CD14-positive monocyte (primary cell): ENCODE data around the gene TBC1D32. TPM values are rescaled to one million over a fixed set of nuclear protein-coding genes. Genes with fewer than 3 reads are reported as not detected.

Source experiments
- DNase-seq, 3 donors: peaks; one replicate each; pipeline ENCODE4 v3.0.0-alpha.2; 2011 to 2022
- H2AFZ ChIP-seq: 2 replicates; pipeline ENCODE4 v1.6.0; 2012; ENCODE audit warnings: mild to moderate bottlenecking, low read depth, low read length, inconsistent platforms; ENCODE audit not compliant: insufficient read depth, poor library complexity, severe bottlenecking
- H3K27ac ChIP-seq, 2 donors: 1 replicate in 1 of 2; 2 replicates in 1 of 2; pipeline ENCODE4 v1.5.1; 2012 to 2013; ENCODE audit warnings: low read length in 2 of 2, control low read depth in 1 of 2, inconsistent platforms in 1 of 2, low read depth in 1 of 2, mild to moderate bottlenecking in 1 of 2
- H3K27me3 ChIP-seq, 2 donors: one replicate each; pipeline versions ENCODE4 v1.6.0 to v1.6.1; 2011 to 2013; ENCODE audit warnings: low read length in 2 of 2; ENCODE audit not compliant: control insufficient read depth in 2 of 2, insufficient read depth in 2 of 2
- H3K36me3 ChIP-seq, 2 donors: replicated peaks in 1 of 2; 1 replicate in 1 of 2; 2 replicates in 1 of 2; pipeline versions ENCODE4 v1.5.1 to v1.6.1; 2012 to 2013; ENCODE audit warnings: low read length in 2 of 2, control low read depth in 1 of 2, inconsistent platforms in 1 of 2, mild to moderate bottlenecking in 1 of 2; ENCODE audit not compliant: insufficient read depth in 2 of 2, control insufficient read depth in 1 of 2
- H3K4me1 ChIP-seq, 2 donors: 1 replicate in 1 of 2; 2 replicates in 1 of 2; pipeline versions ENCODE4 v1.5.1 to v1.6.1; 2012 to 2013; ENCODE audit warnings: low read length in 2 of 2, control low read depth in 1 of 2, inconsistent platforms in 1 of 2, mild to moderate bottlenecking in 1 of 2, moderate library complexity in 1 of 2; ENCODE audit not compliant: insufficient read depth in 2 of 2, control insufficient read depth in 1 of 2
- H3K4me2 ChIP-seq: replicated peaks from 2 replicates; pipeline ENCODE3; 2012; ENCODE audit warnings: low read length, moderate library complexity, mild to moderate bottlenecking; ENCODE audit not compliant: poor library complexity, severe bottlenecking; ENCODE audit errors: extremely low read depth
- H3K4me3 ChIP-seq, 3 experiments: fragments of 200-600 bp in 1 of 3; sonication (generic) in 1 of 3; replicated peaks in 1 of 3; 1 replicate in 2 of 3; 2 replicates in 1 of 3; pipeline ENCODE4 v1.5.1; 2011 to 2013; ENCODE audit warnings: low read length in 3 of 3, mild to moderate bottlenecking in 3 of 3, control low read depth in 2 of 3, low read depth in 2 of 3, inconsistent platforms in 1 of 3, moderate library complexity in 1 of 3
- H3K79me2 ChIP-seq: 2 replicates; pipeline ENCODE4 v1.6.0; 2012; ENCODE audit warnings: mild to moderate bottlenecking, control low read depth, inconsistent platforms, low read length, moderate library complexity; ENCODE audit not compliant: insufficient read depth
- H3K9ac ChIP-seq: 2 replicates; pipeline ENCODE4 v1.6.0; 2017; ENCODE audit warnings: low read length, mild to moderate bottlenecking; ENCODE audit not compliant: insufficient read depth, poor library complexity, severe bottlenecking
- H3K9me3 ChIP-seq, 2 donors: replicated peaks in 1 of 2; 1 replicate in 1 of 2; 2 replicates in 1 of 2; pipeline versions ENCODE4 v1.5.1 to v1.6.1; 2012 to 2013; ENCODE audit warnings: low read length in 2 of 2, control low read depth in 1 of 2; ENCODE audit not compliant: control insufficient read depth in 1 of 2, insufficient read depth in 1 of 2
- H4K20me1 ChIP-seq: 2 replicates; pipeline ENCODE4 v1.6.0; 2012; ENCODE audit warnings: mild to moderate bottlenecking, low read length, control low read depth, moderate library complexity; ENCODE audit not compliant: insufficient read depth
- H3K27ac Mint-ChIP-seq, 7 donors: one replicate each; pipeline ENCODE4 v1.8.0; 2020; ENCODE audit warnings: mild to moderate bottlenecking in 7 of 7, mixed read lengths in 7 of 7, moderate library complexity in 6 of 7, inconsistent platforms in 2 of 7
- H3K27me3 Mint-ChIP-seq, 3 donors: one replicate each; pipeline ENCODE4 v1.8.0; 2021 to 2022; ENCODE audit warnings: low read depth in 3 of 3, mild to moderate bottlenecking in 3 of 3, mixed read lengths in 3 of 3, moderate library complexity in 3 of 3, inconsistent platforms in 1 of 3
- H3K36me3 Mint-ChIP-seq, 2 donors: one replicate each; pipeline ENCODE4 v1.8.0; 2020; ENCODE audit warnings: mixed read lengths in 2 of 2, inconsistent platforms in 1 of 2, mild to moderate bottlenecking in 1 of 2
- H3K4me1 Mint-ChIP-seq: one replicate; pipeline ENCODE4 v1.8.0; 2020; ENCODE audit warnings: mild to moderate bottlenecking, mixed read lengths
- H3K4me3 Mint-ChIP-seq, 2 donors: one replicate each; pipeline ENCODE4 v1.8.0; 2020; ENCODE audit warnings: mild to moderate bottlenecking in 2 of 2, mixed read lengths in 2 of 2, moderate library complexity in 1 of 2
- H3K9me3 Mint-ChIP-seq, 7 donors: one replicate each; pipeline ENCODE4 v1.8.0; 2020 to 2022; ENCODE audit warnings: mixed read lengths in 7 of 7, mild to moderate bottlenecking in 6 of 7, moderate library complexity in 6 of 7, inconsistent platforms in 2 of 7
- CTCF ChIP-seq: fragments of 200-600 bp; IDR thresholded peaks from one replicate; pipeline ENCODE4 v1.8.0; 2022; ENCODE audit warnings: antibody characterized with exemption, mild to moderate bottlenecking
- WGBS: methylation state at CpG from one replicate; pipeline ENCODE4 v1.1.5; 2013; ENCODE audit warnings: missing lambda C conversion rate; ENCODE audit not compliant: insufficient coverage; 5-methylcytosine and 5-hydroxymethylcytosine counted together
- intact Hi-C, 2 donors: fragments of 100-400 bp; cut with micrococcal nuclease; formaldehyde crosslinking; loops; one replicate each; pipeline versions ENCODE4 v1.15.0 to v1.15.1; 2023
- polyA plus RNA-seq, 3 donors: library from polyadenylated mRNA; depleted of rRNA in 1 of 3; unstranded in 2 of 3; stranded (reverse) in 1 of 3; fragments of 300-500 nt in 2 of 3; fragments of >200 nt in 1 of 3; fragmentation: Illumina TruSeq in 2 of 3; gene quantifications; 1 replicate in 2 of 3; 2 replicates in 1 of 3; pipeline ENCODE4 v1.2.3, GENCODE V29; 2012 to 2021

Gene TBC1D32
- polyA plus RNA-seq, 3 donors = 0.23 to 0.64 TPM; not detected in 1

- Mint-ChIP-seq H3K36me3 (no peaks in the 10 kb centered on the region), H3K9me3 (peaks cover 4 to 12% (median 9%) of the 10 kb centered on the region in 7 donors), H3K27me3 (no peaks in the 10 kb centered on the region), H3K4me1 (no peaks in the 10 kb centered on the region), H3K4me3 (no peak overlapping the region), H3K27ac (no peak overlapping the region)
- WGBS = no CpG with 5 or more reads among the region's 3 CpGs
- no peak overlapping the region for H3K4me3 ChIP-seq
- no peaks in the 10 kb centered on the region for H3K79me2 ChIP-seq
- no peak overlapping the region for H3K4me2 ChIP-seq
- H3K27ac ChIP-seq = no peak overlapping the region
- H4K20me1 ChIP-seq = no peaks in the 10 kb centered on the region
- intact Hi-C loops = no loop called here
- H3K27me3 ChIP-seq = no peaks in the 10 kb centered on the region
- no peaks in the 10 kb centered on the region for H3K9me3 ChIP-seq
- no peak overlapping the region for H2AFZ ChIP-seq
- DNase-seq = no peak
- no peak overlapping the region for H3K9ac ChIP-seq
- no peaks in the 10 kb centered on the region for H3K36me3 ChIP-seq
- no peaks in the 10 kb centered on the region for H3K4me1 ChIP-seq
- no peak for TF ChIP-seq CTCF
Observed at GRCh38 chr6:121274666-121275295, 59.5 kb downstream of the TBC1D32 start.

GRCh38 chr6:121263742-121264141 is 70.5 kb downstream of the TBC1D32 start:
- WGBS = no CpG with 5 or more reads among the region's 3 CpGs
- H3K36me3 Mint-ChIP-seq = peaks cover 9 to 11% of the 10 kb centered on the region in 2 donors
- H3K36me3 ChIP-seq = no peaks in the 10 kb centered on the region
- no peak overlapping the region for H2AFZ ChIP-seq
- H3K27me3 Mint-ChIP-seq = peaks cover 0 to 2% (median 0%) of the 10 kb centered on the region in 3 donors
- H3K4me1 Mint-ChIP-seq = no peaks in the 10 kb centered on the region
- H3K4me3 Mint-ChIP-seq = no peak overlapping the region
- DNase-seq = no peak
- TF ChIP-seq CTCF = no peak
- no peak overlapping the region for H3K27ac Mint-ChIP-seq
- no peak overlapping the region for H3K27ac ChIP-seq
- no peak overlapping the region for H3K9ac ChIP-seq
- H3K4me2 ChIP-seq = no peak overlapping the region
- peaks cover 20 to 39% (median 34%) of the 10 kb centered on the region in 7 donors for H3K9me3 Mint-ChIP-seq
- no peaks in the 10 kb centered on the region for H3K79me2 ChIP-seq
- no peaks in the 10 kb centered on the region for H3K27me3 ChIP-seq
- intact Hi-C loops = no loop called here
- peaks cover 20 to 23% of the 10 kb centered on the region in 2 donors for H3K9me3 ChIP-seq
- no peaks in the 10 kb centered on the region for H4K20me1 ChIP-seq
- no peak overlapping the region for H3K4me3 ChIP-seq
- H3K4me1 ChIP-seq = no peaks in the 10 kb centered on the region
